Coronary artery (tissue), 2 donors: ENCODE measurements around the gene DIPK1C.
A peak's percentile ranks its signal among the peaks of the same experiment; 100 is the strongest.

Experiments used
- DNase-seq: peaks from one replicate; pipeline ENCODE4 v3.0.0-alpha.2; 2017; ENCODE audit warnings: low spot score
- H3K27ac ChIP-seq, 2 donors: fragments of 200-600 bp; sonication (generic); one replicate each; pipeline ENCODE4 v1.5.1; 2016 to 2019
- H3K4me3 ChIP-seq: fragments of 200-600 bp; sonication (generic); 2 replicates; pipeline ENCODE4 v1.5.1; 2016; ENCODE audit warnings: mild to moderate bottlenecking, moderate library complexity
- CTCF ChIP-seq: fragments of 200-600 bp; sonication (generic); IDR thresholded peaks from one replicate; pipeline ENCODE4 v1.5.1; 2019; ENCODE audit warnings: antibody characterized with exemption

DIPK1C gene

GRCh38 chr18:74413836-74414235, 43.3 kb downstream of the DIPK1C start:
- no peak for DNase-seq
- no peak for TF ChIP-seq CTCF
- no peak overlapping the region for H3K27ac ChIP-seq
- H3K4me3 ChIP-seq: no peak overlapping the region

GRCh38 chr18:74412116-74412880, 44.8 kb downstream of the DIPK1C start:
- H3K4me3 ChIP-seq: no peak overlapping the region
- no peak overlapping the region for H3K27ac ChIP-seq
- TF ChIP-seq CTCF: no peak
- DNase-seq: no peak

GRCh38 chr18:74411475-74411874, 45.6 kb downstream of the DIPK1C start:
- Histone ChIP-seq H3K4me3 (no peak overlapping the region), H3K27ac (no peak overlapping the region)
- DNase-seq: no peak
- no peak for TF ChIP-seq CTCF

DNA sequence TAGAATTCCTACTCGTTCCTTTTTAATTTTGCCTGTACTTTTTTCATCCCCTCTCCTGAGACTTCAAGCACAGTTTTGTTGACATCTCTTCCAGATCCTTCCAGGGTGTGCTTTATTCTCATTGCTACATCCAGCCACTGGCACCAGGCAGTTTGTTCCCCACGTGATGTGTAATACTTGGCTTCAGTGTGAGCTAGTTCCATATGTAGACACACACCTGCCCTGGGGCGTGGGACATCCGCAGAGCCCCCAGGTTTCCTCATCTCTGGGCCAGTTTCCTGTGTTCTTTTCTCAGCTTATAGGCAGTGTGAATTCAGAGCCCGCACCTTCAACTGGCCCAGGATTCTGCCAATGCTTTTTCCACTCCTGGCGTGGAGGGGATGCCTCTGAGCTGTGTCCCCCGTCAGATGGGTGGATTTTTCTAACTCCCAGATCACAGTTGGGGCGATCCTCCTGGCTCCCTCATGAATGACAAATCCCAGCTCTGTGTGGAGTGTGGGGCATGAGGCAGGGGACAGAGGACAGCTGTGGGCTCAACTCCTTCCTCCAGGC, 46.6 kb downstream of the DIPK1C start:
- DNase-seq: no peak
- TF ChIP-seq CTCF: no peak
- no peak overlapping the region for H3K4me3 ChIP-seq
- H3K27ac ChIP-seq: no peak overlapping the region

GRCh38 chr18:74407888-74408287, 49.2 kb downstream of the DIPK1C start:
- Histone ChIP-seq H3K4me3 (no peak overlapping the region), H3K27ac (no peak overlapping the region)
- no peak for TF ChIP-seq CTCF
- DNase-seq: no peak

GRCh38 chr18:74402806-74403433, 54.2 kb downstream of the DIPK1C start:
- H3K4me3 ChIP-seq: no peak overlapping the region
- H3K27ac ChIP-seq: no peak overlapping the region
- peak; percentile 59 for DNase-seq
- TF ChIP-seq CTCF: no peak

GRCh38 chr18:74400813-74401212, 56.3 kb downstream of the DIPK1C start:
- DNase-seq: no peak
- no peak overlapping the region for H3K27ac ChIP-seq
- no peak for TF ChIP-seq CTCF
- no peak overlapping the region for H3K4me3 ChIP-seq
